ENCODE data around the gene DDX11.
"Not testable (repeated sequence)": the region's sequence is repeated elsewhere in the genome, so short reads cannot be mapped to it uniquely, and the experiment has no call there.

The DDX11 gene

GRCh38 chr12:31067656-31068055 lies 6.0 kb upstream of the DDX11 start:
- not testable (repeated sequence) for DNase-seq (ENCODE audit: low spot score)

DNA sequence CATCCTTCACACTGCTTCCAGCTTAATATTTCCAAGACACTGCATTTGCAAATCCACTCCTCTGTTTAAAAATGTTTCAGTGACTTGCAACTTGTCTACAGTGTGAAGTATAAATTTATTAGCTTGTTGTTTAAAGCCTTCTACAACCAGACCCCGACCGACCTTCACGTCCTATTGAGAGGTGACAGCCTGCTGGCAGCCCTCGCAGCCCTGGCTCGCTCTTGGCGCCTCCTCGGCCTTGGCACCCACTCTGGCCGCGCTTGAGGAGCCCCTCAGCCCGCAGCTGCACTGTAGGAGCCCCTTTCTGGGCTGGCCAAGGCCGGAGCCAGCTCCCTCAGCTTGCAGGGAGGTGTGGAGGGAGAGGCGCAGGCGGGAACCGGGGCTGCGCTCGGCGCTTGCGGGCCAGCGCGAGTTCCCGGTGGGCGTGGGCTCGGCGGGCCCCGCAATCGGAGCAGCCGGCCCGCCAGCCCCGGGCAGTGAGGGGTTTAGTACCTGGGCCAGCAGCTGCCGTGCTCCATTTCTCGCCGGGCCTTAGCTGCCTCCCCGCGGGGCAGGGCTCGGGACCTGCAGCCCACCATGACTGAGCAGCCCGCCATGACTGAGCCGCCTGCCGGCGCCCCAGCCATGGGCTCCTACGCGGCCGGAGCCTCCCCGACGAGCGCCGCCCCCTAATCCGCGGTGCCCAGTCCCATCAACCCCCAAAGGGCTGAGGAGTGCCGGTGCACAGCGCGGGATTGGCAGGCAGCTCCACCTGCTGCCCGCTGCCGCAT lies 2.5 kb upstream of the DDX11 start:
- not testable (repeated sequence) for DNase-seq (ENCODE audit: low spot score)

DNA sequence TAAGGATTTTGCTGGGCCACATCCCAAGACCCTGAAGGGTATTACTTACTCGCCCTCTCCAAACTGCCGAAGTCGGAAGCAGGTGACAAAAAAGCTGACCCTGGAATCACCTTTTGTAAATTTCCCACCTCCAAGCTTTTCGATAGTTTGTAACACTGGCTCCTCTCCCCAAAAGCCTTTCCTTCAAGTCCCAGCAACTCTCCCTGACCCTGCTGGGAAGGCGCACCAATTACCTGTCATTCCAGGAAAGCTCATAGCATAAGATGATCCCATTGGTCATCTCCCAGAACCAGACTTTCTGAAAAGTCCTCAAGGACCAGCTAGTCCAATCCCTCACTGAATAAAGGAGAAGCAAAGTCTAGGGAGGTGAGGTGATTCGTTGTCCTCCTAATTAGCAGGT lies 698 bp upstream of the DDX11 start:
- DNase-seq (ENCODE audit: low spot score) = not testable (repeated sequence)

GRCh38 chr12:31074333-31074874 lies 744 bp downstream of the DDX11 start:
- not testable (repeated sequence) for DNase-seq (ENCODE audit: low spot score)

DNA sequence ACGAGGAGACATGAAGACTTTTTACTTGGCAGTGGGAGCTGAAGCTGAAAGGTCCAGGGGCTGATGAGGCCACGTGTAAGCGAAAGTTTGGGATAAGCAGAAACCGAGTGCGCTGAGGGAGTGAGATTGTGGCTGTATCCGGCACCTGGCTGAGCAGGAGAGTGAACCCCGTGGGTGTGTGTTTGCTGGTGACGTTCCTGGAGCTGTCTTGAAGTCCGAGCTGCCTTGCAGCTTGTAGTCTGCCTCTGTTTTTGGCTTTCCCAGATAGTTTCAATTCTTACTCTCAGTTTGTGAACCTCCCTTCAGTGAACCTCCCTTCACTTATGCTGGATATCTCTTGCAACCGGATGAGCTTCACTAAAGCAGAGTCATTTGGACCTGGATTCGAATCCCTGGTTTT lies 2.5 kb downstream of the DDX11 start:
- not testable (repeated sequence) for DNase-seq (ENCODE audit: low spot score)

DNA sequence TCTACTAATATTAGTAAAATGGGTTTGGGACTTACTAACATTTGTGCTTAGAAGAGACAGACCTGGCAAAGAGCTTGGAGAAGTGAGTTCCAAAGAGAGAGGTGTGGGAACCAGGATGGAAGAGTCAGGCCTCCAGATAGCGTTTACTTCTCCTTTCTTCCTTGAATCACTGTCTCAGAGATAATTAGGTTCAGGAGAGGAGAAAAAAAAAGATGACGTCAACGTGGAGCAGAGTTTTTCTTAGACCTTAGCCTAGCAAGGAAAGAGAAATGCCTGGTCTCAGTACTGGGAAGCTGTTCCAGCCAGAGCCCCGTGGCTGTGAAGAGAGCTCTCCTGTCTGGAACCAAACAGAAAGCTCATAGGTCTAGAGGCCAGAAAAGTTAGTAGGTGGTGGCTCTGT lies 3.4 kb downstream of the DDX11 start:
- not testable (repeated sequence) for DNase-seq (ENCODE audit: low spot score)

- not testable (repeated sequence) for DNase-seq (ENCODE audit: low spot score)
Measured at GRCh38 chr12:31077998-31078397, 4.3 kb downstream of the DDX11 start.

- DNase-seq (ENCODE audit: low spot score) = not testable (repeated sequence)
Measured at GRCh38 chr12:31079421-31079820, 5.8 kb downstream of the DDX11 start.

DNA sequence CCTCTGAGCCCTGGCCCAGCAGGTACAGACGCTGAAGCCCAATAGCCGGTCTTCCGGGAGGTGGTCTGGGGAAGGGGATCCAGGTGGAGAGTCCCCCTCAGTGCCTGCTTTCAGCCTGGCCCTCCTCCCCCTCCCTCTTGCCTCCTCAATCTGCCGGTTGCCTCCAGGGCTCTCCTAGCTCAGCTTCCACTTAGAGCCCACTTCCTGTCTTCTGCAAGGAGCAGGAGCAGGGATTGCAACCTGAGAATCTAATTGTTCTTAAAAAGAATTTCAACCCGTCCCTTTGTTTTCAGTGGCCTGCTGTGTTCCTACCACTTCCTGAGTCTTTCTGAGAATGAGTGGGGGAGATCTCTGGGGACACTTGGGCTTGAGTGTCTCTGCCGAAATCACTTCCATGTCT lies 6.6 kb downstream of the DDX11 start:
- not testable (repeated sequence) for DNase-seq (ENCODE audit: low spot score)

- not testable (repeated sequence) for DNase-seq (ENCODE audit: low spot score)
Measured at GRCh38 chr12:31081274-31081673, 7.6 kb downstream of the DDX11 start.

DNA sequence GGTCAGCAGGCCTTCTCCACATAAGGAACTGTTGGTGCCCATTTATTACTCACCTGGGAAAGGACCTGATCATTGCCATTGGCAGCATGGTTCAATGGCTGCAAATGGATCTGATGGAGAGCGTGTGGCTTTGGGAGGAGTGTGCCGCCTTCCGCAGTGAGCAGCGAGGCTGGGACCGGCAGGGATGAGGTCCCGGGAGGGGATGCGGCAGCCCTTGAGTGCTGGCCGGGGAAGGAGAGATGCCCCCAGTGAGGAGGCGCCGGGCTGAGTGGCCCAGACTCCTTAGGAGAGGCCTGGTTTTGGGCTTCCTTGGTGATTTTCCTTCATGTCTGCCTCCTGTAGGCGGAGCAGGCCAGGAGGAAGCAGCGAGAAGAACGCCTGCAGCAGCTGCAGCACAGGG lies 10.6 kb downstream of the DDX11 start:
- not testable (repeated sequence) for DNase-seq (ENCODE audit: low spot score)

DNA sequence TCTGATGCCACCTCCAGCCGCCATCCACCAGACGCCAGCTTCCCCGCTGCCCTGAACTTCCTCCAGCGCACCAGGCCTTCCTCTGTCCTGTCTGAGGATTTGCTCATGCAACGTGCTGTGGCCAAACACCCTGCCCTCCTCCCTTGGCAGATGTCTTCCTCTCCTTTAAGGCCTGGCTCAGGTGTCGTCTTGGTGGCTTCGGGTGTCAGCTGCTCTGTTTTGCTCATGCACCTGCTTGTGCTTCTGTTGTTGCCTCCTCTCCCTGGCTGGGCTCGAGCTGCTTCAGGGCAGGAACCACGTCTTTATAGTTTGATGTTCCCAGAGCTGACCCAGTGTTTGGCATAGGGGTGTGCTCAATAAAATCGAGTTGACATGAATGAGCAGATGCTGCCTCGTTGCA lies 12.4 kb downstream of the DDX11 start:
- DNase-seq (ENCODE audit: low spot score) = not testable (repeated sequence)

GRCh38 chr12:31087486-31087885 lies 13.8 kb downstream of the DDX11 start:
- not testable (repeated sequence) for DNase-seq (ENCODE audit: low spot score)

DNA sequence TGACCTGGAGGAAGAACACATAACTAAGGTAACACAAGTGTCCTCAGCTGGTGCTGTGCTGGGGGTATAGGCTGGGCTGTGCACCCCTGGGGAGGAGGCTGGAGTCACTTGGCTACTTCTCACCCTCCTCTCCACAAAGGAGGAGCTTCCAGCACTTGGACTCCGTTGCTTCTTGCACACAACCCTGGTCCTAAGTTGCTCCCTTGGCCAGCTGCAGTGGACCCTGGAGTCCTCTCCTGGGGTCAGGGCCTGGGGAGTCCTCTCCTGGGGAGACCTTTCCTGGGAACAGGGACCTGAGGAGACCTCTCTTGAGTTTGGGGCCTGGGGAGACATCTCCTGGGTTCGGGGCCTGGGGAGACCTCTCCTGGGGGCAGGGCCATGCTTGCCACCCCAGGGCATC lies 14.3 kb downstream of the DDX11 start:
- DNase-seq (ENCODE audit: low spot score) = not testable (repeated sequence)

DNA sequence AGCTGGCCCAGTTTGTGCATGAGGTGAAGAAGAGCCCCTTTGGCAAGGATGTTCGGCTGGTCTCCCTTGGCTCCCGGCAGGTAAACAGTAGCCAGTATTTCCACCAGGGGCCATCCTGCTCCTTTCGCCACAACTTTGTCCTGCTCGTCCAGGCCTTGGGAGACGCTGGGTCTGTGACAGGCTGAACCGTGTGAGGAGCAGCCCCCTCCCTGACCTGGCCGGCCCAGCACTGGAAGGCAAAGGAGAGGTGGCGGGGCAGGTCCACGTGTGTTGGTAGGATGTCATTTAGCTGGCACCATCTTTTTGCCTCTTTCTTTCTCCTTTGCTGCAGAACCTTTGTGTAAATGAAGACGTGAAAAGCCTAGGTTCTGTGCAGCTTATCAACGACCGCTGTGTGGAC lies 15.4 kb downstream of the DDX11 start:
- no peak for DNase-seq (ENCODE audit: low spot score)

DNA sequence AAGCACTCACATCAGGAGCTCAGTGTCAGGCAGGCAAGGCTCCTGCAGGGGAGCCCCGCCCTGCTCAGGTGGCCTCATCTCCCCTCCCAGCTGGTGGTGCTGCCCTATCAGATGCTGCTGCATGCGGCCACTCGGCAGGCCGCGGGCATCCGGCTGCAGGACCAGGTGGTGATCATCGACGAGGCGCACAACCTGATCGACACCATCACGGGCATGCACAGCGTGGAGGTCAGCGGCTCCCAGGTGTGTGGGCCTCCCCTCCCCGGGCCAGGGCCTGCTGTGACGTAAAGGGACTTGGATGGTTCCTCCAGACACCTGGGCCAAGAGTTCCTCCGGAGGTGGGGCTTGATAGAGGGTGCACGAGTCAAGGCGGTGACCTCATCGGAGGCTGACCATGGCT lies 18.0 kb downstream of the DDX11 start:
- not testable (repeated sequence) for DNase-seq (ENCODE audit: low spot score)

DNA sequence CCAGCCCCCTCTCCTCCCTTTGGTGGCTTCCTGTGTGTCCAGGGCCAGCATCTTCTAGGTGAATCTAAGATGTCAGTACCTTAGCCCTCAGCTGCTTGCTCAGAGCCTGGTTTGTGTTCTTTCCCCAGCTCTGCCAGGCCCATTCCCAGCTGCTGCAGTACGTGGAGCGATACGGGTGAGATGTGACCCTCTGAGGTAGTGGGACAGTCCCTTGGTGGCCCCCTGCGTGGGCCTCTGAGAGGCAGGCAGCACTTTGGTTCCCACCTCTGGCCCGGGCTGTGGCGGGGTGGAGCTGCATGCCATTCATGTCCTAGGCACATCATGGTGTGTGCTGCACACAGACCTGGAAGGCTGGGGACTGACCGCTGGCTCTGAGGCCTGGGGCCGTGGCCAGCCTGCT lies 19.1 kb downstream of the DDX11 start:
- DNase-seq (ENCODE audit: low spot score) = not testable (repeated sequence)

- not testable (repeated sequence) for DNase-seq (ENCODE audit: low spot score)
Measured at GRCh38 chr12:31095080-31095860, 21.6 kb downstream of the DDX11 start.

GRCh38 chr12:31096251-31097065 lies 22.8 kb downstream of the DDX11 start:
- not testable (repeated sequence) for DNase-seq (ENCODE audit: low spot score)

DNA sequence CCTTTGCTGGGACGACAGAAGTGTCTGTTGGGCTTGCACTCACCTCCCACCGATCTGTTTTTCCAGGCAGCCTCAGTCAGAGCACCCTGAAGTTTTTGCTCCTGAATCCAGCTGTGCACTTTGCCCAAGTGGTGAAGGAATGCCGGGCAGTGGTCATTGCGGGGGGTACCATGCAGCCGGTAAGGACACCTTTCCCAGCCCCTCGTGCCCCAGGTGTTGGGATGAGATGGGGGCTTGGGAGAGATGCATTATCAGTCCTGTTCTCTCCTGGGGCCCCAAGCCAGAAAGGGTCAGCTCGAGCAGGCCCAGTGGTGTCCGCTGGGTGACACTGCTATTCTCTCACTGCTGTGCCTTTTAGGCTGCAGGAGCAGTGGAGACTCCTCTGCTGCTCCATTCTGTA lies 24.2 kb downstream of the DDX11 start:
- not testable (repeated sequence) for DNase-seq (ENCODE audit: low spot score)

DNA sequence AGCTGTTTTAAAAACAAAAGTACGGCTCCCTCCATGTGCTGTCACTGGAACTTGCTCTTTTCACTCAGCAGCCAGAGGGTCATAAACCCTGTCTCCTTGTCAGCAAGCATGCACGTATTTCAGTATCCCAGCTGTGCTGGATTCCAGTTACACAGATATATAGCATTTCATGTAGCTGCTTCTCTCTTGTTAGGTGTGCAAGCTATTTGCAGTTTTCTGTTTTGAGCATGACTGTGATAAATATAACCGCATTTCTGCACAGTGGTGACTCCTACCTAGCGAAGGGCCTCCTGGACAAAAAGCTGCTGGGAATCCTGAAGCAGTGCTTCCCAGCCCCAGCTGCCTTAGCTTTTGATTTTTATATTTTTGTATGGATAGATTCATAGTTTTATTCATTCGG lies 24.7 kb downstream of the DDX11 start:
- DNase-seq (ENCODE audit: low spot score) = not testable (repeated sequence)

DNA sequence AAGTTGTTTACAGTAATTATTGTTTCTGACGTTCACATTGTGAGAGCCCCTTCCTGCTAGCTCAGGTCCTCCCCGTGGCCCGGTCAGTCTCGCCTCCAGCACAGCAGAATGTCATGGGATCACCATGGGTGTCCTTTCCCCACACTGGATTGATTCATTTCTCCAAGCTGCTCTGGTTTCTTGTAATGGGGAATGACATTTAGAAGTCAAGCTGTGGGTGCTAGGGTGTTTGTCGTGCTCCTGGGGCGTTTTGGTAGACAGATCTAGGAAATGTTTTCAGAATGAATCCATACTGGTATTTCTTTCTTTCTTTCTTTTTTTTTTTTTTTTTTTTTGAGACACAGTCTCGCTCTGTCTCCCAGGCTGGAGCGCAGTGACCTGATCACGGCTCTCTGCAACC lies 25.1 kb downstream of the DDX11 start:
- not testable (repeated sequence) for DNase-seq (ENCODE audit: low spot score)

All from COLO829 (cell line).